Astrocyte (in vitro differentiated cells and primary cell): ENCODE measurements around the gene DUSP5. TPM values are rescaled to one million over a fixed set of nuclear protein-coding genes. Genes with fewer than 3 reads are reported as not detected.

ENCODE experiments used
- DNase-seq: peaks from one replicate; pipeline ENCODE4 v3.0.0-alpha.2; 2010; ENCODE audit warnings: low read depth
- FAIRE-seq: peaks from 2 replicates; lab custom pipeline; 2011; peaks lifted over from hg19 to GRCh38; lab: Jason Lieb, UNC
- H2AFZ ChIP-seq: 2 replicates; pipeline ENCODE4 v1.6.0; 2012; ENCODE audit warnings: low read depth, low read length, inconsistent platforms
- H3K27ac ChIP-seq: 2 replicates; pipeline ENCODE4 v1.5.1; 2011; ENCODE audit warnings: low read depth, low read length, inconsistent platforms
- H3K27me3 ChIP-seq: 2 replicates; pipeline ENCODE4 v1.6.0; 2011; ENCODE audit warnings: low read length, inconsistent platforms; ENCODE audit not compliant: insufficient read depth
- H3K36me3 ChIP-seq: 2 replicates; pipeline ENCODE4 v1.5.1; 2011; ENCODE audit warnings: low read length, inconsistent platforms; ENCODE audit not compliant: insufficient read depth
- H3K4me1 ChIP-seq: 2 replicates; pipeline ENCODE4 v1.5.1; 2011; ENCODE audit warnings: low read length, inconsistent platforms; ENCODE audit not compliant: insufficient read depth
- H3K4me2 ChIP-seq: 2 replicates; pipeline ENCODE4 v1.6.0; 2012; ENCODE audit warnings: low read length, inconsistent platforms
- H3K4me3 ChIP-seq: 2 replicates; pipeline ENCODE4 v1.5.1; 2011; ENCODE audit warnings: low read depth, mild to moderate bottlenecking, low read length, inconsistent platforms; ENCODE audit not compliant: insufficient read depth
- H3K79me2 ChIP-seq: 2 replicates; pipeline ENCODE4 v1.6.0; 2012; ENCODE audit warnings: mild to moderate bottlenecking, low read length, inconsistent platforms; ENCODE audit not compliant: insufficient read depth
- H3K9ac ChIP-seq: 2 replicates; pipeline ENCODE4 v1.6.0; 2012; ENCODE audit warnings: mild to moderate bottlenecking, low read length, inconsistent platforms
- H3K9me3 ChIP-seq: 2 replicates; pipeline ENCODE4 v1.5.1; 2012; ENCODE audit warnings: low read depth, mild to moderate bottlenecking, low read length, inconsistent platforms; ENCODE audit not compliant: insufficient read depth
- H4K20me1 ChIP-seq: 2 replicates; pipeline ENCODE4 v1.6.0; 2012; ENCODE audit warnings: low read length, inconsistent platforms; ENCODE audit not compliant: insufficient read depth
- H3K27ac Mint-ChIP-seq: one replicate; pipeline ENCODE4 v1.8.0; 2021; ENCODE audit warnings: mild to moderate bottlenecking, mixed read lengths; ENCODE audit not compliant: unreplicated experiment
- H3K27me3 Mint-ChIP-seq: one replicate; pipeline ENCODE4 v1.8.0; 2021; ENCODE audit warnings: low read depth, mixed read lengths; ENCODE audit not compliant: unreplicated experiment
- H3K36me3 Mint-ChIP-seq: one replicate; pipeline ENCODE4 v1.8.0; 2021; ENCODE audit warnings: low read depth, mixed read lengths; ENCODE audit not compliant: unreplicated experiment
- H3K4me1 Mint-ChIP-seq: one replicate; pipeline ENCODE4 v1.8.0; 2021; ENCODE audit warnings: low read depth, mixed read lengths; ENCODE audit not compliant: unreplicated experiment
- H3K4me3 Mint-ChIP-seq: one replicate; pipeline ENCODE4 v1.8.0; 2021; ENCODE audit warnings: mild to moderate bottlenecking, moderate library complexity, mixed read lengths; ENCODE audit not compliant: unreplicated experiment
- H3K9me3 Mint-ChIP-seq: one replicate; pipeline ENCODE4 v1.8.0; 2021; ENCODE audit warnings: mild to moderate bottlenecking, mixed read lengths; ENCODE audit not compliant: unreplicated experiment
- EZH2 ChIP-seq: IDR thresholded peaks from 2 replicates; pipeline ENCODE4 v1.6.1; 2012; ENCODE audit warnings: mild to moderate bottlenecking, low read length, inconsistent platforms; ENCODE audit not compliant: insufficient read depth
- total RNA-seq: library from RNA; stranded (reverse); gene quantifications from 2 replicates; pipeline ENCODE4 v1.2.1, GENCODE V29; 2021
- TF ChIP-seq, protein P1 (sequence below): IDR thresholded peaks from 2 replicates; pipeline ENCODE4 v1.5.1; 2011; ENCODE audit warnings: low read depth, mild to moderate bottlenecking, inconsistent platforms, low read length, moderate library complexity; ENCODE audit not compliant: insufficient read depth

The DUSP5 gene
- total RNA-seq, 1 donor from 2014 or later, result 36.4 TPM

GRCh38 chr10:110475722-110476515 is 21.8 kb upstream of the DUSP5 start:
- Histone ChIP-seq H3K9ac (no peak overlapping the region), H3K9me3 (no peaks in the 10 kb centered on the region), H3K27me3 (no peaks in the 10 kb centered on the region), H3K27ac (no peak overlapping the region), H3K79me2 (no peaks in the 10 kb centered on the region), H3K4me3 (no peak overlapping the region), H4K20me1 (no peaks in the 10 kb centered on the region), H3K36me3 (no peaks in the 10 kb centered on the region), H3K4me1 (peaks cover 11% of the 10 kb centered on the region), H3K4me2 (no peak overlapping the region), H2AFZ (no peak overlapping the region)
- Mint-ChIP-seq H3K4me1 (peaks cover 7% of the 10 kb centered on the region), H3K9me3 (peaks cover 9% of the 10 kb centered on the region), H3K4me3 (no peak overlapping the region), H3K36me3 (no peaks in the 10 kb centered on the region), H3K27me3 (peaks cover 2% of the 10 kb centered on the region), H3K27ac (no peak overlapping the region)
- DNase-seq, result no peak
- no peak for TF ChIP-seq EZH2
- TF ChIP-seq, protein P1, sequence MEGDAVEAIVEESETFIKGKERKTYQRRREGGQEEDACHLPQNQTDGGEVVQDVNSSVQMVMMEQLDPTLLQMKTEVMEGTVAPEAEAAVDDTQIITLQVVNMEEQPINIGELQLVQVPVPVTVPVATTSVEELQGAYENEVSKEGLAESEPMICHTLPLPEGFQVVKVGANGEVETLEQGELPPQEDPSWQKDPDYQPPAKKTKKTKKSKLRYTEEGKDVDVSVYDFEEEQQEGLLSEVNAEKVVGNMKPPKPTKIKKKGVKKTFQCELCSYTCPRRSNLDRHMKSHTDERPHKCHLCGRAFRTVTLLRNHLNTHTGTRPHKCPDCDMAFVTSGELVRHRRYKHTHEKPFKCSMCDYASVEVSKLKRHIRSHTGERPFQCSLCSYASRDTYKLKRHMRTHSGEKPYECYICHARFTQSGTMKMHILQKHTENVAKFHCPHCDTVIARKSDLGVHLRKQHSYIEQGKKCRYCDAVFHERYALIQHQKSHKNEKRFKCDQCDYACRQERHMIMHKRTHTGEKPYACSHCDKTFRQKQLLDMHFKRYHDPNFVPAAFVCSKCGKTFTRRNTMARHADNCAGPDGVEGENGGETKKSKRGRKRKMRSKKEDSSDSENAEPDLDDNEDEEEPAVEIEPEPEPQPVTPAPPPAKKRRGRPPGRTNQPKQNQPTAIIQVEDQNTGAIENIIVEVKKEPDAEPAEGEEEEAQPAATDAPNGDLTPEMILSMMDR, result no peak
- FAIRE-seq, result no peak

DNA sequence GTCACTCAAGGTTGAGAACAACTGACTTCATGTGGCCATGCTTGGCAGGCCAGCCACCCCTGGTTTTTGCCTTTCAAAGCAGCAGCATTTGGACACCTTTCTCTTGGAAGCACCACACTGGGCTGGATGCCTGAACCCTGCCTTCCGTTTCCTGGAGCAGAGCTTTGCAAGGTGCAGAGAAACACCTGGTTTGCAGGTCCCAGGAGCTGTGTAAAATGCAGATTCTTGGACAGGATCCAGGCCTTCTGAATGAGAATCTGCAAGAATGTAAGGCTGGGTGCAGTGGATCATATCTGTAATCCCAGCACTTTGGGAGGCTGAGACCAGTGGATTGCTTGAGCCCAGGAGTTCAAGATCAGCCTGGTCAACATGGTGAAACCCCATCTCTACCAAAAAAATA is 18.0 kb upstream of the DUSP5 start:
- peaks cover 9% of the 10 kb centered on the region for H3K9me3 Mint-ChIP-seq
- DNase-seq, result no peak
- Histone ChIP-seq H3K36me3 (no peaks in the 10 kb centered on the region), H3K79me2 (no peaks in the 10 kb centered on the region), H3K4me1 (no peaks in the 10 kb centered on the region), H4K20me1 (no peaks in the 10 kb centered on the region), H3K27me3 (no peaks in the 10 kb centered on the region), H3K4me3 (no peak overlapping the region), H3K9me3 (no peaks in the 10 kb centered on the region), H2AFZ (no peak overlapping the region), H3K27ac (no peak overlapping the region), H3K9ac (no peak overlapping the region), H3K4me2 (no peak overlapping the region)
- no peak overlapping the region for H3K27ac Mint-ChIP-seq
- peaks cover 2% of the 10 kb centered on the region for H3K27me3 Mint-ChIP-seq
- H3K4me3 Mint-ChIP-seq, result no peak overlapping the region
- peaks cover 4% of the 10 kb centered on the region for H3K4me1 Mint-ChIP-seq
- no peaks in the 10 kb centered on the region for H3K36me3 Mint-ChIP-seq
- no peak for TF ChIP-seq EZH2
- TF ChIP-seq, protein P1, result no peak
- FAIRE-seq, result no peak

DNA sequence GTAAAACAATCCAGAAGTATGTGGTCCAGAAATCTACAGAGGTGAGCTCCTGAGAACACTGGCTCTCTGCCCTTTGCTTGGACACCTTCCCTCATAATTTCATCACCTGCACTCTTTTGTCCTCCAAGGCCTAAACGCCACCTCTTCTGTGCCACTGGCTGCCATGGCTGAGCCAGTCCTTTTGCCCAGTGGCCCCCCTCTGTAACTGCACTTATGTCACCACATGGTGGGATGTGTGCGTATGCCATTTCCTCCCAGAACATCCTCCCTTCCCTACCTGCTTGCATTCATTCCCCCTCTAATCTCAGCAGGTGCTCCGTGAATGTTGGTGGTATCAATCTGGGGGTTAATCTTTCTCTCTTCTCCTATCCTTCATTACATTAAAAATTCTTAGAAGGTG is 17.3 kb upstream of the DUSP5 start:
- Histone ChIP-seq H3K4me1 (no peaks in the 10 kb centered on the region), H3K4me3 (no peak overlapping the region), H3K9me3 (no peaks in the 10 kb centered on the region), H4K20me1 (no peaks in the 10 kb centered on the region), H2AFZ (no peak overlapping the region), H3K4me2 (no peak overlapping the region), H3K27ac (no peak overlapping the region), H3K27me3 (no peaks in the 10 kb centered on the region), H3K79me2 (no peaks in the 10 kb centered on the region), H3K9ac (no peak overlapping the region), H3K36me3 (no peaks in the 10 kb centered on the region)
- Mint-ChIP-seq H3K36me3 (no peaks in the 10 kb centered on the region), H3K9me3 (peaks cover 9% of the 10 kb centered on the region), H3K4me1 (peaks cover 4% of the 10 kb centered on the region), H3K4me3 (no peak overlapping the region), H3K27me3 (peaks cover 2% of the 10 kb centered on the region), H3K27ac (no peak overlapping the region)
- DNase-seq (no peak), FAIRE-seq (no peak)
- no peak for TF ChIP-seq EZH2
- TF ChIP-seq, protein P1, result no peak
